C4-2B (cell line): ENCODE measurements around the gene GOLPH3.
A peak's percentile ranks its signal among the peaks of the same experiment; 100 is the strongest.

Experiments used
- H3K27ac ChIP-seq: fragments of 450-650 bp; 2 replicates; pipeline ENCODE4 v1.5.1; 2017
- ZFX ChIP-seq: fragments of 450-650 bp; IDR thresholded peaks from 2 replicates; pipeline ENCODE4 v1.6.1; 2017
- TF ChIP-seq, protein P1 (sequence below): fragments of 450-650 bp; conservative IDR thresholded peaks from 2 replicates; pipeline ENCODE4 v1.5.1; 2017; ENCODE audit warnings: mild to moderate bottlenecking

Gene GOLPH3

DNA sequence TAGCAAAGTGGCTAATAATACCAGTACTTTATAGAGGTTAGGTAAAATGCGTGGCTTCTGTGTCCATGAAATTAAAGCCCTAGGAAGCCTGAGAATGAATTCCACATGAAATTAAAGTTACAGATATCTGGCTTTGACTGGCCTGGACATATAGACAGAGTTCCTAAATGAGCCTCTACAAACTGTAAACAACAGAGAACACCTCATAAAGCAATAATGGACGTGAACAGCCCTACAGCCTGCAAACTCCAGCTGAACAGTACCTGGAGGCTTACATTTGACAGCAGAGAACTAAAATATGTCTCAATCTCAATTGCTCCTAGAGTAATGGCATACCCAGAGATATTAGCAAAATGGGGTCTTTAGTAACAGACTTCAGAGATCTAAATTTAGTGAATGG, 28.7 kb downstream of the GOLPH3 start:
- TF ChIP-seq, protein P1, sequence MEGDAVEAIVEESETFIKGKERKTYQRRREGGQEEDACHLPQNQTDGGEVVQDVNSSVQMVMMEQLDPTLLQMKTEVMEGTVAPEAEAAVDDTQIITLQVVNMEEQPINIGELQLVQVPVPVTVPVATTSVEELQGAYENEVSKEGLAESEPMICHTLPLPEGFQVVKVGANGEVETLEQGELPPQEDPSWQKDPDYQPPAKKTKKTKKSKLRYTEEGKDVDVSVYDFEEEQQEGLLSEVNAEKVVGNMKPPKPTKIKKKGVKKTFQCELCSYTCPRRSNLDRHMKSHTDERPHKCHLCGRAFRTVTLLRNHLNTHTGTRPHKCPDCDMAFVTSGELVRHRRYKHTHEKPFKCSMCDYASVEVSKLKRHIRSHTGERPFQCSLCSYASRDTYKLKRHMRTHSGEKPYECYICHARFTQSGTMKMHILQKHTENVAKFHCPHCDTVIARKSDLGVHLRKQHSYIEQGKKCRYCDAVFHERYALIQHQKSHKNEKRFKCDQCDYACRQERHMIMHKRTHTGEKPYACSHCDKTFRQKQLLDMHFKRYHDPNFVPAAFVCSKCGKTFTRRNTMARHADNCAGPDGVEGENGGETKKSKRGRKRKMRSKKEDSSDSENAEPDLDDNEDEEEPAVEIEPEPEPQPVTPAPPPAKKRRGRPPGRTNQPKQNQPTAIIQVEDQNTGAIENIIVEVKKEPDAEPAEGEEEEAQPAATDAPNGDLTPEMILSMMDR: no peak
- no peak for TF ChIP-seq ZFX
- H3K27ac ChIP-seq: peak overlapping the region; percentile 76

DNA sequence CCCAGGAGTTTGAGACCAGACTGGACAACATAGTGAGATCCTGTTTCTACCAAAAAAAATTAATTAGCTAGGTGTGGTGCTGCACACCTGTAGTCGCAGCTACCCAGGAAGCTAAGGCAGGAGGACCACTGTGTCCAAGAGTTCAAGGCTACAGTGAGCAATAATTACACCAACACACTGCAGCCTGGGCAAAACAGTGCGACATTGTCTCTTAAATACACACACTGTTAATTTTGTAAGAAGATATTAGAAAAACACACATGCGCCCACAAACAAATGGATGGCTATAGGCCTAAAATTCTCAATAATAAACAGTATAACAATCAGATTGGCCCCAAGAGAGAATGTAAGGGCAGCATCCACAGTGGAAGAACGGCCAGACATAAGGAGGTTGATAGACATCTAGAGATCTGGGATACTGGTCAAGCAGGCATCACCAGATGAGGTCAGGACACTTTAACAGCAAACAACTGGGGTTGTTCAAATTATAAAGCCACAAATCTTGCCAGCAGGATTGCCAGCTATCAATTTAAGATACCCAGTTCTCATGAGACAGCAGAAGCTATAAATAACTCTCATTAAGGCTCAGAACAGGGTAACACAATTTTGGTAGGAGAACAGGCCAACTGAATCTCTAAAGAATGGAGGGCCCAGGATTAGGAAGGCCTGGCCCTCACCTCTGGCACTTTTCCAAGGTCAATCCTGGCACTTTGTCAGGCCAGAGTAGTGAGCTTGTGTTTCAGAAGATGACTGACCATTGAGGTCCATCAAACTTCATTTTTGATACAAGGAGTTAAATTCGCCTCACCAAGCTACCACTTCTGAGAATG, 29.5 kb downstream of the GOLPH3 start:
- peak overlapping the region; percentile 69; the same call in 1 of the 2 replicates for H3K27ac ChIP-seq
- TF ChIP-seq, protein P1: no peak
- no peak for TF ChIP-seq ZFX

DNA sequence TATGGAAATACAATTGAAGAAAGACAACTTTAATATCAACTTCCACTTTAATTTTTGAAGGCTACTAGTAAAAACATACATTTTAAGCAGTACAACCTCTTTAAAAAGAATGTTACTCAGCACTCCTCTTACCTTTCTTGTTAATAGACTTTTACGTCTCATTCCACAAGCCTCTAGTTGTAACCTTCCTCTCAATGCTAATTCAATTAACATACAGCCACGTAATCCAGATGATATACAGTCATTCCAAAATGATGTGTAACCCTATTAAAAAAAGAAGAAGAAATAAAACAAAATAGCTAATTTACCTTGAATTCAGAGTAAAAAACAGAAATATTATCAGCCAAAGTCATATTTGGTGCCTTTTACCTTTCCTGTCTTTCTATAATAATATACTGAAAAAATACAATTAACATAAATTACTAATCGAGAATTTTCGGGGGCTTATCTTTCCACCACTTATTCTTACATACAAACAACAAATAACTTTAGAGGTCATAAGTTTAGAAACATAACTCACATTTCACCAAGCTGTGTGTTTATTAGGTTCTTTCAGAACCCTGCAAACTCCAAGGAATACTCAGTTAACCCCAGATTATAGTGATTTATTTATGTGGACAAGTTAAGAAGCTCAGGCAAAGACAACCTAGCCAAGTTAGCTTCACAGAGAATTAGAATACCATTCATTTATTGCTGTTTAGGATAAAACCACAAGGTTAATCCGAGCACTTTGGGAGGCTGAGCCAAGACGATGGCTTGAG, 30.3 kb downstream of the GOLPH3 start:
- TF ChIP-seq, protein P1: no peak
- no peak for TF ChIP-seq ZFX
- H3K27ac ChIP-seq: peak overlapping the region; percentile 69; the same call in 1 of the 2 replicates

GRCh38 chr5:32138839-32139493, 35.2 kb downstream of the GOLPH3 start:
- H3K27ac ChIP-seq: no peak overlapping the region
- TF ChIP-seq, protein P1: no peak
- no peak for TF ChIP-seq ZFX

DNA sequence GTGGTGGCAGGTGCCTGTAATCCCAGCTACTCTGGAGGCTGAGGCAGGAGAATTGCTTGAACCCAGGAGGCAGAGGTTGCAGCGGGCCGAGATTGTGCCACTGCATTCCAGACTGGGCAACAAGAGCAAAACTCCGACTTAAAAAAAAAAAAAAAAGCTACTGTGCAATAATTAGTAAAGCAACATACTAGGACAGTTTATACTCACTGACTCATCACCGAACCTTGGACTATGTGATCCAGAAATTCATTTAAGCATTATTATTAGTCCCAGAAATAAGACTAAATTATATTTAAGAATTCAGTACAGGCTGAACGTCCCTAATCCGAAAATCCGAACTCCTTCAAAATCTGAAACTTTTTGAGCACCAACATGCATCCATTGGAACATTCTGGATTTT, 37.8 kb downstream of the GOLPH3 start:
- no peak overlapping the region for H3K27ac ChIP-seq
- TF ChIP-seq, protein P1: no peak

GRCh38 chr5:32135086-32135485, 39.0 kb downstream of the GOLPH3 start:
- TF ChIP-seq, protein P1: no peak
- no peak for TF ChIP-seq ZFX
- no peak overlapping the region for H3K27ac ChIP-seq
